ENCODE measurements around the gene PPTC7.

PPTC7 gene

GRCh38 chr12:110568752-110569151 lies 14.4 kb downstream of the PPTC7 start:
- no peak for TF ChIP-seq GATA2 (IDR thresholded peaks at IDR 0.05; ENCODE audit: low read depth, low read length)
- no peak for TF ChIP-seq GATA3 (IDR thresholded peaks at IDR 0.05; ENCODE audit: low read depth, low read length)

DNA sequence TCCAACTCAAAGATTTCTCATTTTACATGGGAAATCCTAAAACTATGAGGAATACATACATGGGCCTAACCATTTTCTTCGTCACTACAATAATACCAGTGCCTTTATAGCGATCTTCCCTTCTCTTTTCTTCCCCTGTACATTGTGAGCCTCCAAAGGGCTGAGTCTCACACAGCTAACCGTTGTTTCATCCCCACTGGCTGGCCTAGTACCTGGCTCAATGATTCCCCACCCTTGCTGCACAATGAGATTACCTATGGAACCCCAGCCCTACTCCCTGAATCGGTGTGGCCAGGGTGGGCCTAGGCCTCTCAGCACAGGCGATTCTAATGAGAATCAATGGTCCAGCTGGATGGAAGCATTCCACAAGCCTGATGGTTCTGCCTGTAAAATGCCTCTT lies 16.1 kb downstream of the PPTC7 start:
- TF ChIP-seq GATA2 (IDR thresholded peaks at IDR 0.05; ENCODE audit: low read depth, low read length) (no peak), GATA3 (IDR thresholded peaks at IDR 0.05; ENCODE audit: low read depth, low read length) (no peak)

GRCh38 chr12:110565894-110566871 lies 16.9 kb downstream of the PPTC7 start:
- TF ChIP-seq GATA2 (IDR thresholded peaks at IDR 0.05; ENCODE audit: low read depth, low read length) (no peak), GATA3 (IDR thresholded peaks at IDR 0.05; ENCODE audit: low read depth, low read length) (no peak)

- TF ChIP-seq GATA3 (IDR thresholded peaks at IDR 0.05; ENCODE audit: low read depth, low read length), result no peak
- no peak for TF ChIP-seq GATA2 (IDR thresholded peaks at IDR 0.05; ENCODE audit: low read depth, low read length)
Observed at GRCh38 chr12:110564471-110564991, 18.6 kb downstream of the PPTC7 start.

DNA sequence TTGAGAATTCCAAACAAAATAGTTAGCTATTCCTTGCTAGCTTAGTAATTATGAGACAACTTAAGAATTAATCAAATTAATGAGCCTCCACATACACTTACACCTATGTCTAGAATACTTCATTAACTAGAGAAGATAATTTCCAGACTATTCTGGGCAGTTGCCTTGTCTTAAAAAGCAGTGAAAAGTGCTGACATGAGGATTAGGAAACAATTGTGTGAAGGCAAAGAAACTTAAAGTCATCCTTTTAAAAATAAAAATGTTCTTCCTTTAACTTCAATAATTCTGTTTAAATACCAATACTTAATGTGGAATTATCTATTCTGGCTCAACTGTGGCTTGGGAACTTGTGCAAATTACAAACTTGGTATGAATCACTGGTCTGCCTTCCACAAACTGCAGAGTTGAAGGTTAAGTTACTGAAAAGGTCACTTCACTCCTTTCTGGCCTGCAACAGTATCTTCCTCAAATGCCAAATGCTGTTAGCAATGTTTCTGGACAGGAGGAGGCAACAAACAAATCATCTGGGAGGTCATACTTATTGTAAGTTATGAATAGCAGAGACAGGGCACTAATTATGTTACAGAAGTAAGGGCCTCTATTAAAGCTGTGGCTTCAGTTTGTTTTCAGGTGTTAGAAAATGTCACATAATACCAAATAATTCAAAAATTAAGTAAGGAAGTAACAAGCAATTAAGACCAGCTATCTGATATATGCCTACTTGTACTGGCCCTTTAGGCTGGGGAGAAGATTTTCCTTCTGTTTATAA lies 19.2 kb downstream of the PPTC7 start:
- TF ChIP-seq GATA3 (IDR thresholded peaks at IDR 0.05; ENCODE audit: low read depth, low read length) (no peak), GATA2 (IDR thresholded peaks at IDR 0.05; ENCODE audit: low read depth, low read length) (no peak)

DNA sequence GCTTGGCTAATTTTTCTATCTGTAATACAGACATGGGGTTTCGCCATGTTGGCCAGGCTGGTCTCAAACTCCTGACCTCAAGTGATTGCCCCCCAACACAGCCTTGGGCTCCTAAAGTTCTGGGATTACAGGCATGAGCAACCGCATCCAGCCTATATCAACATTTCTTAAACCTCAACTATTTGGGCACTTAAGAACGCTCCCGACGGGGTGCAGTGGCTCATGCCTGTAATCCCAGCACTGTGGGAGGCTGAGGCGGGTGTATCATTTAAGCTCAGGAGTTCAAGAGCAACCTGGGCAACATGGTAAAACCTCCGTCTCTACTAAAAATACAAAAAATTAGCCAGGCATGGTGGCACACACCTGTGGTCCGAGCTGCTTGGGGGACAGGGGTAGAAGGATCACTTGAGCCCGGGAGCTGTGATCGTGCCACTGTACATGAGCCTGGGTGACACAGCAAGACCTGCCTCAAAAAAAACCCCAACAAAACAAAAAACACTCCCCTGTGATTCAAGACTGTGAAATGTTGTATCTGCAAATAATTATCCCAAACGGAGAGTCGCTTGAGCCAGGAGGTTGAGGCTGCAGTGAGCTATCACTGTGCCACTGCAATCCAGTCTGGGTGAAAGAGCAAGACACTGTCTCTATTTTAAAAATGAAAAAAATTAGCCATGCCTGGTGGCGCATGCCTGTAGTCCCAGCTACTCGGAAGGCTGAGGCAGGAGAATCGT lies 21.5 kb downstream of the PPTC7 start:
- TF ChIP-seq GATA2 (IDR thresholded peaks at IDR 0.05; ENCODE audit: low read depth, low read length), result no peak
- no peak for TF ChIP-seq GATA3 (IDR thresholded peaks at IDR 0.05; ENCODE audit: low read depth, low read length)

- TF ChIP-seq GATA2 (IDR thresholded peaks at IDR 0.05; ENCODE audit: low read depth, low read length) (no peak), GATA3 (IDR thresholded peaks at IDR 0.05; ENCODE audit: low read depth, low read length) (no peak)
Observed at GRCh38 chr12:110560946-110561345, 22.2 kb downstream of the PPTC7 start.

DNA sequence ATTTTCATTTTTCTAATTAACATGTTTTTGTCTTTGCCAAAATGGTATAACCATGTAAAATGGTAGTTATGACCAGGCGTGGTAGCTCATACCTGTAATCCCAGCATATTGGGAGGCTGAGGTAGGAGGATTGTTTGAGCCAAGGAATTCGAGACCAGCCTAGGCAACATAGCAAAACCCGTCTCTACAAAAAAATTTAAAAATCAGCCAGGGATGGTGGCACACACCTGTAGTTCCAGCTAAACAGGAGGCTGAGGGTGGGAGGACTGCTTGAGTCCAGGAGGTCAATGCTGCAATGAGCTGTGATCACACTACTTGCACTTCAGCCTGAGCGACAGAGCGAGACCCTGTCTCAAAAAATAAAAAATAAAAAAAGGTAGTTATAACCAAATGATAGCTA lies 23.1 kb downstream of the PPTC7 start:
- no peak for TF ChIP-seq GATA3 (IDR thresholded peaks at IDR 0.05; ENCODE audit: low read depth, low read length)
- TF ChIP-seq GATA2 (IDR thresholded peaks at IDR 0.05; ENCODE audit: low read depth, low read length), result no peak

GRCh38 chr12:110557300-110557699 lies 25.8 kb downstream of the PPTC7 start:
- TF ChIP-seq GATA3 (IDR thresholded peaks at IDR 0.05; ENCODE audit: low read depth, low read length), result no peak
- TF ChIP-seq GATA2 (IDR thresholded peaks at IDR 0.05; ENCODE audit: low read depth, low read length), result no peak

DNA sequence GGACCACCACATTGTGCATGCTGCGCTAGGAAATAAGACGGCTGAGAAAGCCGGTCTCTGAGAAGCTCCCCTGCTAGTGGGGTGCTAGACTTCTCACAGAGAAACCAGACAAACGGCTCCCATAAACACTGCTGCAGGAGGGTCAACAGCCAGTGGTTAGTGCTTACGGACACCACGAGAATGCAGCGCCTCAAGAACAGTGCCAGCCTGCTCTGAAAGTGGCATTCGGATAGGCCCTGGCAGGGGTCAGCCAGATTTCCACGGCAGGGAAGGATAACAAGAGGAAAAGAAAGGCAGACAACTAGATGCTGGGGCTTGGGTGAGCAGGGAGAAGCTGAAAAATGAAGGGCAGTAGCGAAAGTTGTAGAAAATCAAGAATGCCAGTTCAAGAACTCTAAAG lies 26.4 kb downstream of the PPTC7 start:
- TF ChIP-seq GATA2 (IDR thresholded peaks at IDR 0.05; ENCODE audit: low read depth, low read length) (no peak), GATA3 (IDR thresholded peaks at IDR 0.05; ENCODE audit: low read depth, low read length) (no peak)

- TF ChIP-seq GATA2 (IDR thresholded peaks at IDR 0.05; ENCODE audit: low read depth, low read length) (no peak), GATA3 (IDR thresholded peaks at IDR 0.05; ENCODE audit: low read depth, low read length) (no peak)
Observed at GRCh38 chr12:110555577-110556406, 27.3 kb downstream of the PPTC7 start.

DNA sequence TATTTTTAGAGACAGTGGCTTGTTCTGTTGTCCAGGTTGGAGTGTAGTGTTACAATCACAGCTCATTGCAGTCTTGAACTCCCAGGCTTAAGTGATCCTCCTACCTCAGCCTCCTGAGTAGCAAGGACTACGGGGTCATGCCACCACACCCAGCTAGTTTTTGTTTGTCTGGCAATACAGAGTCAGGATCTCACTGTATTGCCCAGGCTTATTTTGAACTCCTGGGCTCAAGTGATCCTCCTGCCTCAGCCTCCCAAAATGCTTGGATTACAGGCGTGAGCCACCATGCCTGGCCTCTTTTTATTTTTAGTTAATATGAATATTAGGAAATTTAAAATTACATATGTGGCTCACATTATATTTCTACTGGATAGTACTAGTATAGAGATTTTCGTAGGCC lies 28.9 kb downstream of the PPTC7 start:
- TF ChIP-seq GATA2 (IDR thresholded peaks at IDR 0.05; ENCODE audit: low read depth, low read length) (no peak), GATA3 (IDR thresholded peaks at IDR 0.05; ENCODE audit: low read depth, low read length) (no peak)

- TF ChIP-seq GATA3 (IDR thresholded peaks at IDR 0.05; ENCODE audit: low read depth, low read length) (no peak), GATA2 (IDR thresholded peaks at IDR 0.05; ENCODE audit: low read depth, low read length) (no peak)
Observed at GRCh38 chr12:110550981-110551380, 32.1 kb downstream of the PPTC7 start.
